GM12891 (cell line): ENCODE data around the gene ATAD3A.
"Not testable (repeated sequence)": the region's sequence is repeated elsewhere in the genome, so short reads cannot be mapped to it uniquely, and the experiment has no call there.

Experiments used
- POLR2A ChIP-seq: IDR thresholded peaks from 2 replicates; pipeline ENCODE4 v1.6.1; 2011; ENCODE audit warnings: low read depth, low read length, control low read depth
- POLR2AphosphoS5 ChIP-seq: IDR thresholded peaks from 2 replicates; pipeline ENCODE4 v1.6.1; 2011; ENCODE audit warnings: low read depth, low read length, control low read depth
- TAF1 ChIP-seq: IDR thresholded peaks from 2 replicates; pipeline ENCODE4 v1.6.1; 2011; ENCODE audit warnings: low read depth, low read length, control low read depth

GRCh38 chr1:1495461-1495975, 16.4 kb upstream of the ATAD3A start:
- TF ChIP-seq TAF1, POLR2A, POLR2AphosphoS5: not testable (repeated sequence)
